Keratinocyte (primary cell): ENCODE results near the gene WDR27. TPM values are rescaled to one million over a fixed set of nuclear protein-coding genes. Genes with fewer than 3 reads are reported as not detected.

Experiments used
- DNase-seq: peaks from one replicate; pipeline ENCODE4 v3.0.0-alpha.2; 2011; ENCODE audit warnings: low read depth, missing footprints, low spot score
- FAIRE-seq: peaks from 2 replicates; lab custom pipeline; 2011; peaks lifted over from hg19 to GRCh38; lab: Jason Lieb, UNC
- H2AFZ ChIP-seq: 2 replicates; pipeline ENCODE4 v1.6.0; 2012; ENCODE audit warnings: low read length, control low read depth, inconsistent platforms; ENCODE audit not compliant: control insufficient read depth
- H3K27ac ChIP-seq: 2 replicates; pipeline ENCODE4 v1.5.1; 2011; ENCODE audit warnings: low read length; ENCODE audit not compliant: control insufficient read depth, insufficient read depth
- H3K27me3 ChIP-seq: 3 replicates; pipeline ENCODE4 v1.6.0; 2011; ENCODE audit warnings: low read length; ENCODE audit not compliant: control insufficient read depth, insufficient read depth; ENCODE audit errors: extremely low read depth
- H3K36me3 ChIP-seq, 2 experiments: 2 replicates in 1 of 2; 3 replicates in 1 of 2; pipeline ENCODE4 v1.5.1; 2011; ENCODE audit warnings: low read length in 2 of 2, mild to moderate bottlenecking in 1 of 2; ENCODE audit not compliant: control insufficient read depth in 2 of 2, insufficient read depth in 2 of 2; ENCODE audit errors: extremely low read depth in 1 of 2
- H3K4me1 ChIP-seq: 3 replicates; pipeline ENCODE4 v1.5.1; 2011; ENCODE audit warnings: low read length; ENCODE audit not compliant: control insufficient read depth, insufficient read depth; ENCODE audit errors: extremely low read depth
- H3K4me2 ChIP-seq: 3 replicates; pipeline ENCODE4 v1.6.0; 2011; ENCODE audit warnings: low read depth, low read length; ENCODE audit not compliant: control insufficient read depth, insufficient read depth; ENCODE audit errors: extremely low read depth
- H3K4me3 ChIP-seq, 3 experiments: fragments of 200-600 bp in 1 of 3; sonication (generic) in 1 of 3; 2 replicates in 2 of 3; 3 replicates in 1 of 3; pipeline ENCODE4 v1.5.1; 2011 to 2016; ENCODE audit warnings: low read length in 3 of 3, mild to moderate bottlenecking in 3 of 3, control low read depth in 2 of 3, inconsistent platforms in 1 of 3, low read depth in 1 of 3, mixed read lengths in 1 of 3, mixed run types in 1 of 3, moderate library complexity in 1 of 3; ENCODE audit not compliant: control insufficient read depth in 2 of 3, insufficient read depth in 2 of 3; ENCODE audit errors: extremely low read depth in 1 of 3
- H3K79me2 ChIP-seq: 2 replicates; pipeline ENCODE4 v1.6.0; 2012; ENCODE audit warnings: low read length; ENCODE audit not compliant: control insufficient read depth, insufficient read depth
- H3K9ac ChIP-seq: 3 replicates; pipeline ENCODE4 v1.6.0; 2011; ENCODE audit warnings: low read length; ENCODE audit not compliant: control insufficient read depth, insufficient read depth; ENCODE audit errors: extremely low read depth
- H3K9me1 ChIP-seq: 3 replicates; pipeline ENCODE4 v1.6.0; 2011; ENCODE audit warnings: low read length; ENCODE audit not compliant: control insufficient read depth, insufficient read depth; ENCODE audit errors: extremely low read depth
- H3K9me3 ChIP-seq: 2 replicates; pipeline ENCODE4 v1.5.1; 2012; ENCODE audit warnings: low read depth, low read length; ENCODE audit not compliant: control insufficient read depth
- H4K20me1 ChIP-seq: 3 replicates; pipeline ENCODE4 v1.6.0; 2011; ENCODE audit warnings: low read length; ENCODE audit not compliant: control insufficient read depth, insufficient read depth; ENCODE audit errors: extremely low read depth
- EZH2 ChIP-seq: IDR thresholded peaks from one replicate; pipeline ENCODE4 v1.6.1; 2012; ENCODE audit warnings: inconsistent platforms, mild to moderate bottlenecking, low read length, moderate library complexity
- dilution Hi-C: fragments of 300-500 bp; cut with MboI; formaldehyde crosslinking; loops from one replicate; pipeline ENCODE4 v1.7.0; 2020; ENCODE audit warnings: low sequenced_read_pairs; ENCODE audit not compliant: extremely low pct_ligation_motif_present
- polyA plus RNA-seq, 5 experiments: library from polyadenylated mRNA; depleted of rRNA in 3 of 5; stranded (reverse) in 3 of 5; stranded (forward) in 1 of 5; unstranded in 1 of 5; fragments of >200 nt; gene quantifications; 1 replicate in 1 of 5; 2 replicates in 3 of 5; 3 replicates in 1 of 5; pipeline versions ENCODE4 v1.2.1 to v1.2.3, GENCODE V29; 2011 to 2012; ENCODE audit warnings: missing spikeins in 2 of 5, low read depth in 1 of 5, low replicate concordance in 1 of 5
- TF ChIP-seq, protein P1 (sequence below), 3 experiments: IDR thresholded peaks in 1 of 3; conservative IDR thresholded peaks in 1 of 3; optimal IDR thresholded peaks in 1 of 3; 2 replicates in 2 of 3; 3 replicates in 1 of 3; pipeline versions ENCODE3 to v1.5.1; 2011; ENCODE audit warnings: low read length in 3 of 3, mild to moderate bottlenecking in 3 of 3, moderate library complexity in 2 of 3, control low read depth in 1 of 3, inconsistent platforms in 1 of 3; ENCODE audit not compliant: insufficient read depth in 2 of 3; ENCODE audit errors: extremely low read depth in 1 of 3

Gene WDR27
- polyA plus RNA-seq, 1 donor (not counting 4 experiments of a cell fraction or from before 2014, with no cell fraction given) = 17.8 TPM

GRCh38 chr6:169510871-169511270 lies 191.0 kb downstream of the WDR27 start:
- dilution Hi-C loops = no loop called here
- Histone ChIP-seq H3K9me3 (no peaks in the 10 kb centered on the region), H4K20me1 (no peaks in the 10 kb centered on the region), H3K4me3 (no peak overlapping the region), H3K79me2 (no peaks in the 10 kb centered on the region), H3K9me1 (no peaks in the 10 kb centered on the region), H3K27ac (no peak overlapping the region), H3K36me3 (no peaks in the 10 kb centered on the region), H3K4me2 (no peak overlapping the region), H3K9ac (no peak overlapping the region), H2AFZ (no peak overlapping the region), H3K4me1 (no peaks in the 10 kb centered on the region), H3K27me3 (no peaks in the 10 kb centered on the region)
- DNase-seq (no peak), FAIRE-seq (no peak)
- TF ChIP-seq, protein P1, sequence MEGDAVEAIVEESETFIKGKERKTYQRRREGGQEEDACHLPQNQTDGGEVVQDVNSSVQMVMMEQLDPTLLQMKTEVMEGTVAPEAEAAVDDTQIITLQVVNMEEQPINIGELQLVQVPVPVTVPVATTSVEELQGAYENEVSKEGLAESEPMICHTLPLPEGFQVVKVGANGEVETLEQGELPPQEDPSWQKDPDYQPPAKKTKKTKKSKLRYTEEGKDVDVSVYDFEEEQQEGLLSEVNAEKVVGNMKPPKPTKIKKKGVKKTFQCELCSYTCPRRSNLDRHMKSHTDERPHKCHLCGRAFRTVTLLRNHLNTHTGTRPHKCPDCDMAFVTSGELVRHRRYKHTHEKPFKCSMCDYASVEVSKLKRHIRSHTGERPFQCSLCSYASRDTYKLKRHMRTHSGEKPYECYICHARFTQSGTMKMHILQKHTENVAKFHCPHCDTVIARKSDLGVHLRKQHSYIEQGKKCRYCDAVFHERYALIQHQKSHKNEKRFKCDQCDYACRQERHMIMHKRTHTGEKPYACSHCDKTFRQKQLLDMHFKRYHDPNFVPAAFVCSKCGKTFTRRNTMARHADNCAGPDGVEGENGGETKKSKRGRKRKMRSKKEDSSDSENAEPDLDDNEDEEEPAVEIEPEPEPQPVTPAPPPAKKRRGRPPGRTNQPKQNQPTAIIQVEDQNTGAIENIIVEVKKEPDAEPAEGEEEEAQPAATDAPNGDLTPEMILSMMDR (optimal IDR thresholded peaks at IDR 0.05 in 1 of 3, IDR thresholded peaks at IDR 0.05 in 1 of 3, conservative IDR thresholded peaks at IDR 0.05 in 1 of 3; ENCODE audit: extremely low read depth in 1 of 3, insufficient read depth in 2 of 3, low read length in 3 of 3) = no peak
- no peak for TF ChIP-seq EZH2

GRCh38 chr6:169508452-169508851 lies 193.4 kb downstream of the WDR27 start:
- Histone ChIP-seq H3K4me3 (no peak overlapping the region), H4K20me1 (no peaks in the 10 kb centered on the region), H3K27ac (no peak overlapping the region), H3K36me3 (no peaks in the 10 kb centered on the region), H3K9ac (no peak overlapping the region), H3K9me3 (no peaks in the 10 kb centered on the region), H2AFZ (no peak overlapping the region), H3K9me1 (no peaks in the 10 kb centered on the region), H3K27me3 (no peaks in the 10 kb centered on the region), H3K4me1 (no peaks in the 10 kb centered on the region), H3K4me2 (no peak overlapping the region), H3K79me2 (no peaks in the 10 kb centered on the region)
- TF ChIP-seq EZH2 = no peak
- TF ChIP-seq, protein P1 (optimal IDR thresholded peaks at IDR 0.05 in 1 of 3, IDR thresholded peaks at IDR 0.05 in 1 of 3, conservative IDR thresholded peaks at IDR 0.05 in 1 of 3; ENCODE audit: extremely low read depth in 1 of 3, insufficient read depth in 2 of 3, low read length in 3 of 3) = no peak
- FAIRE-seq = no peak
- no peak for DNase-seq
- dilution Hi-C loops = no loop called here
